GM19455 (cell line): ENCODE results near the gene PRAME.
"Not testable (repeated sequence)": the region's sequence is repeated elsewhere in the genome, so short reads cannot be mapped to it uniquely, and the experiment has no call there.

ENCODE experiments used
- ATAC-seq: cut with Tn5 transposase; IDR thresholded peaks from one replicate; pipeline ENCODE4 v1.9.1; 2021; ENCODE audit not compliant: unreplicated experiment

PRAME gene, protein sequence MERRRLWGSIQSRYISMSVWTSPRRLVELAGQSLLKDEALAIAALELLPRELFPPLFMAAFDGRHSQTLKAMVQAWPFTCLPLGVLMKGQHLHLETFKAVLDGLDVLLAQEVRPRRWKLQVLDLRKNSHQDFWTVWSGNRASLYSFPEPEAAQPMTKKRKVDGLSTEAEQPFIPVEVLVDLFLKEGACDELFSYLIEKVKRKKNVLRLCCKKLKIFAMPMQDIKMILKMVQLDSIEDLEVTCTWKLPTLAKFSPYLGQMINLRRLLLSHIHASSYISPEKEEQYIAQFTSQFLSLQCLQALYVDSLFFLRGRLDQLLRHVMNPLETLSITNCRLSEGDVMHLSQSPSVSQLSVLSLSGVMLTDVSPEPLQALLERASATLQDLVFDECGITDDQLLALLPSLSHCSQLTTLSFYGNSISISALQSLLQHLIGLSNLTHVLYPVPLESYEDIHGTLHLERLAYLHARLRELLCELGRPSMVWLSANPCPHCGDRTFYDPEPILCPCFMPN

GRCh38 chr22:22558972-22559603 is at the start of gene PRAME:
Gene PRAME, minus strand, starts transcription at chr22:22559265. Its CDS starts 2,433 bp downstream, at chr22:22556832.
- no peak for ATAC-seq

- not testable (repeated sequence) for ATAC-seq
These were observed 49.0 kb upstream of the PRAME start for GRCh38 chr22:22608022-22608421.

DNA sequence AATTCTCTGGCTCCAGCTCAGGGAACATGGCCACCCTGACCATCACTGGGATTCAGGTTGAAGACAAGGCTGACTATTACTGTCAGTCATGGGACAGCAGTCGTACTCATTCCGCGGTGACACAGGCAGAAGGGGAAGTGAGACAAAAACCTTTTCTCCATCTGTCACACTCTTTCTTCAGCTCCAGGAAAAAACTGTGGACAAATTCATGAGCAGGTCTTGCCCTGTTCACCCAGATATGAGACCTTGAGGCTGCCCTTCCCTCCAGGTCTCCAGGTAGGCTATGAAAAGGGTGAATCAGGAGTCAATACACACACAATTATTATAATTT is 46.0 kb upstream of the PRAME start:
- no peak for ATAC-seq

- ATAC-seq: no peak
These were observed 45.4 kb upstream of the PRAME start for GRCh38 chr22:22604326-22605073.

DNA sequence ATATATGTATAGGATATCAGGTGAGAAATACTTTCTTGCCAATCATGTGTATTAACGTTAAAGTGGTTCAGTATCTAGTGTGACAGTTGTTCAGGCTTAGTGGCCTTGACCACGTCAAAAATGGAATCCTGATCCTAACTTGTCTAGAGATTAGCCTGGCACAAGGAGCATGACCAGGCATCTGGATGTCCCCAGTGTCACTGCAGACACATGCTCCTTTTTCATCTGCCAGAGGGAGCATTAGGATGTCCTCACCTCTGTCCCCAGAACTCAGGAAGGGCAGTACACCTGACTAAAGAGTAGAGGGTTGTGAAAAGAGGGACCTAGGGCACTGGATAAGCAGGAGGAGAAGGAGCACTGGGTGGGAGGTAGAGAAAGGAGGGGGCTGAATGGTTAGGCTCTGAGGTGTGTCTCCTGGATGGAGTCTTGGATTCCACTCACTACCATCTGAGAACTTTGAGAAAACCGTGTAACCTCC is 44.4 kb upstream of the PRAME start:
- ATAC-seq: no peak

DNA sequence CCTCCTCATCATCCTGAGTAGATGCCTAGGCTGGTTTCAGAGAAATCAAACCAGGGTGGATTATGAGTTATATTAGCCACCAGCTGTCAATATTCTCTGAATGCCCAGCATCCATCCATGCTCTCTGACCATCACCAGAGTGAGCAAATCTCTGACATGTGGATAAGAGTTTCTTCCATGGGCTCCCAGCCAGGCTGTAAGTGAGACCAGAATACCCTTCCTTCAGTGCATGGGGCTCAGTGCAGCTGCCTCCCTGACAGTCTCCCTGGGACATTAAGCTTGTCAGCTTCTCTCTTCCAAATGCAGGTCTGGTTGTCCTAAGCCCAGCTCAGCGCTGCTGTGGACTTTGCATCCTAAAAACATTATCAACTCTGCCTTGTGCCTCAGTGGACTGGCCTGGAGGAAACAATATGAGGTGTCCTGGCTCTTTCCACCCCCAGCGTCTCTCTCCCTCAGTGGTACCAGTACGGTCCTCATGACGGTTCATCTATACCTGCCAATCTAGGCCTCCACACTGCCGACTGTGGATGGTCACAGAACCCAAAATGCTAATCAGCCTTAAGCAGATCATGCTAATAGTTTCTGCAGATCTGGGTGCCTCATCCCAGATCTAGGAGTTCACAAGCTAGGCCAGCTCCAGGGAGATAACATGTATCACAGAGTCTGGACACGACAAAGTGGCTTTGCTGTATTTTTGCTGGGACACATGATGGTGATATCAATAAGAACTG is 41.6 kb upstream of the PRAME start:
- ATAC-seq: no peak

DNA sequence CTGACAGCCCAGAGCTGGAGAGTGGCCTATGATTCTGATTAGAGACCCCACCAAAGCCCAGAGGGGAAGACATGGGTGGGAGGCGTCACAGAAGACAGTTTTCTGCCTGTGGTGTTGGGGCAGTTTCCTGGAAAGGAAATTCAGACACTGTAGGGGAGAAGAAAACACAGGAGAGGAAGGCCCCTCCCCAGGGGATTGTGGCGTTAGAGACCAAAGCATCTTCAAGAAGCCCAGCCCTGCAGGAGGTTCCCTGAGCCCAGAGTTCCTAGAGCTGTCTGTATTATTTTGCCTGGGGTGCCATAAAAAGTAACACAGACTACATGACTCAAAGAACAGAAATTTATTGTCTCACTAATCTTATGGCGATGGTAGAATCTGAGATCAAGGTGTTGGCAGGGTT is 40.2 kb upstream of the PRAME start:
- no peak for ATAC-seq

- no peak for ATAC-seq
These were observed 39.1 kb upstream of the PRAME start for GRCh38 chr22:22598144-22598543.

DNA sequence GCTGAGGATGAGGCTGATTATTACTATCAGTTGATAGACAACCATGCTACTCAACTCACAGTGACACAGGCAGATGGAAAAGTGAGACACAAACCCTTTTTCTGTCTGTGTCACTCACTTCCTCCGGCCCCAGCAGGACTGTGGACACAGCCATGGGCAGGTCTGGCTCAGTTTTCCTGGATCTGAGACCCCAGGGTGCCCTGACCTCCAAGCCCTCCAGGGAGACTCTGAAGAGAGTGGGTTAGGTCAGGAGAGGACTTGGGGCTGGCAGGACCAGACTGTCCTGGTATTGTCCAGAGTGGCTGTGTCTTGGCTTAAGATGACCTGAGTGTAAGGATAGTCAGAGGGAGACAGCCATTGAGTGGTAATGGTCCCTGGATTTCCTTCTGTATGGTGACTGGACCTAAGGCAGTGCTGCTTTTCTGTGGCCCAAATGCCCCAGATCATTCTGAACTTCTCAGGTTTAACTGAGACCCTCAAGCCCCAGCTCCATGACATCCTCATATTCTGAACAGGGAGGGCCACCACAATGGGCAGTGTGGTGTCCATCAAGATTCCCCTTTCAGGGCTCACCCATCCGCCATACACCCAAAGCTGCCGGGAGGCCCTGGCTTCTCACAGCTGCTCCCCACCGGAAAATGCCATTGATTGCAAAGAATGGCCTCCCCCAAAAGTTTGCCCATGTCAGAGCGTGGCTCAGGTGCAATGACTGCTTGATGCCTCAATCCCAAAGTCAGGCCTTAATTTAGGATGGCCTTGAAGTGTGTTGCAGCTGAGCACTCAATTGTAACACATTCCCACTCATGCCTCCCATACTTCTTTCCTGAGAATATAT is 36.2 kb upstream of the PRAME start:
- ATAC-seq: no peak

GRCh38 chr22:22593964-22594656 is 35.0 kb upstream of the PRAME start:
- ATAC-seq: no peak

GRCh38 chr22:22593250-22593649 is 34.2 kb upstream of the PRAME start:
- no peak for ATAC-seq

GRCh38 chr22:22591348-22592299 is 32.6 kb upstream of the PRAME start:
- ATAC-seq: no peak

- ATAC-seq: no peak
These were observed 31.2 kb upstream of the PRAME start for GRCh38 chr22:22590136-22590891.

DNA sequence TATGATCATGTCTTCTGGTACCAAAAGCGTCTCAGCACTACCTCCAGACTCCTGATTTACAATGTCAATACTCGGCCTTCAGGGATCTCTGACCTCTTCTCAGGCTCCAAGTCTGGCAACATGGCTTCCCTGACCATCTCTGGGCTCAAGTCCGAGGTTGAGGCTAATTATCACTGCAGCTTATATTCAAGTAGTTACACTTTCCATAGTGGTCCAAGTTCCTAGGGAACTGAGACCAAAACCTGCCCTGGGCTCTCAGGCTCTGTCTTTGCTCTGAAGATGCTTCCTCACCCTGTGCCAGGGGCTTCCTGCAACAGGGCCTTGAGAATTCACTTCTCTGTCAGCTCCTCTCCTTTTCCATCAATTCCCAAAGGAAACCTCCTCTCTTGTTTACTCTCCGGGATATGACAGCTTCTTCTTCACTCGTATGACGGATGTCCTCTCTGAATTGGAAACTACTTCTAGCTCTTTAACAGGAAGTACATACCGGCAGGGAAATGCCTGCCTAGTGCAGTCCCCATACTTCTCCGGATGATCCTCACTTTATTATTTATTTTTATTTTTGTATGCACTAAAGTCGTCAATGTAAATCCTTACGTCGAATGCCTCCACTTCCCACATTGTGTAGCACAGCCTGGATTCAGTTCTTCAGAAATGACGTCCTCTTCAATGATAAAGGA is 29.6 kb upstream of the PRAME start:
- no peak for ATAC-seq

GRCh38 chr22:22587577-22588188 is 28.6 kb upstream of the PRAME start:
- no peak for ATAC-seq

- no peak for ATAC-seq
These were observed 25.7 kb upstream of the PRAME start for GRCh38 chr22:22584722-22585121.

GRCh38 chr22:22583030-22583429 is 24.0 kb upstream of the PRAME start:
- ATAC-seq: no peak
